Mucosa of descending colon (tissue), 3 donors: ENCODE results near the gene NR2F2. TPM values are rescaled to one million over a fixed set of nuclear protein-coding genes. Genes with fewer than 3 reads are reported as not detected.

Source experiments
- ATAC-seq: fragments of 200-7000 bp; cut with Tn5 transposase; one replicate; pipeline ENCODE4 v1.9.1; 2020; ENCODE audit warnings: mild to moderate bottlenecking, moderate library complexity
- DNase-seq, 3 donors: peaks; one replicate each; pipeline ENCODE4 v3.0.0-alpha.2; 2020
- H3K36me3 ChIP-seq: fragments of 200-600 bp; one replicate; pipeline ENCODE4 v1.8.0; 2021; ENCODE audit warnings: low read depth, mild to moderate bottlenecking
- H3K4me1 ChIP-seq: fragments of 200-600 bp; one replicate; pipeline ENCODE4 v1.8.0; 2021; ENCODE audit warnings: low read depth, mild to moderate bottlenecking
- H3K4me3 ChIP-seq: fragments of 200-600 bp; one replicate; pipeline ENCODE4 v1.8.0; 2021; ENCODE audit warnings: mild to moderate bottlenecking
- H3K9me3 ChIP-seq: fragments of 200-600 bp; one replicate; pipeline ENCODE4 v1.8.0; 2021; ENCODE audit warnings: mild to moderate bottlenecking
- intact Hi-C, 2 donors: fragments of 100-400 bp; cut with DNase I in 1 of 2; cut with micrococcal nuclease in 1 of 2; formaldehyde crosslinking; loops; one replicate each; pipeline versions ENCODE4 v1.11.0 to v1.11.1; 2022; cut with DNase I, micrococcal nuclease
- total RNA-seq, 3 donors: library from RNA; stranded (reverse); fragmentation: NEBNext Ultra II Directional in 2 of 3; extraction: Animal tissue kit (Norgen Biotek cat#: 25700) in 2 of 3; gene quantifications; one replicate each; pipeline versions ENCODE4 v1.2.1 to v1.2.4, GENCODE V29; 2021 to 2023
- TF ChIP-seq, protein P1 (sequence below): fragments of 200-600 bp; IDR thresholded peaks from one replicate; pipeline ENCODE4 v1.8.0; 2022; ENCODE audit warnings: antibody characterized with exemption, mild to moderate bottlenecking
- donor health status: DM: no; HTN: no; CAD: no; lungs with moderate emphysema.
- donor health status: DM: no; HTN: no; CAD: no.
- donor health status: DM: no; HTN: yes; CAD: no.

NR2F2 gene
- total RNA-seq, 3 donors from 2014 or later: 31.9 to 79.3 (median 36.8) TPM

DNA sequence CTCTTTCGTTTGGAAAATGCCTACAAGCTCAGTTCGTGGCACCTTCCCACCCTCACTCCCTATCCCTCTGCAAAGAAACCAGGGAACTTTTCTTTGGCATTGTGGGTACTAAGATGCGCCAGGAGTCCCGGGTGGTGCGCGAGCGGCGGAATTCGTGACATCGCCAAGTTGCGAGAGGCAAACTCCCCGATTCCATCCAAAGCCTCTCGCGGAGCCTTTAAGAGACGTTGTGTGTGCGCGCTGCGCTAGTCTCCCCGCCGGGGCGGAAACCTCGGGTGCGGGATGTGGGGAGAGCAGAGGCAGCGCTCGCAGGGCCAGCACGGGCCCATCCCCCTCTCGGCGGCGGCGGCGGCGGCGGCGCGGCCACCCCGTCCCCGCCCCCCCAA, 443 bp upstream of the NR2F2 start:
- H3K9me3 ChIP-seq: no peaks in the 10 kb centered on the region
- H3K4me1 ChIP-seq: peaks cover 13% of the 10 kb centered on the region
- intact Hi-C loops: no loop called here
- ATAC-seq (peak; percentile 21), DNase-seq (peak in 2 of 3 donors; percentile 70 to 80)
- peak overlapping the region; percentile 14 for H3K4me3 ChIP-seq
- TF ChIP-seq, protein P1, sequence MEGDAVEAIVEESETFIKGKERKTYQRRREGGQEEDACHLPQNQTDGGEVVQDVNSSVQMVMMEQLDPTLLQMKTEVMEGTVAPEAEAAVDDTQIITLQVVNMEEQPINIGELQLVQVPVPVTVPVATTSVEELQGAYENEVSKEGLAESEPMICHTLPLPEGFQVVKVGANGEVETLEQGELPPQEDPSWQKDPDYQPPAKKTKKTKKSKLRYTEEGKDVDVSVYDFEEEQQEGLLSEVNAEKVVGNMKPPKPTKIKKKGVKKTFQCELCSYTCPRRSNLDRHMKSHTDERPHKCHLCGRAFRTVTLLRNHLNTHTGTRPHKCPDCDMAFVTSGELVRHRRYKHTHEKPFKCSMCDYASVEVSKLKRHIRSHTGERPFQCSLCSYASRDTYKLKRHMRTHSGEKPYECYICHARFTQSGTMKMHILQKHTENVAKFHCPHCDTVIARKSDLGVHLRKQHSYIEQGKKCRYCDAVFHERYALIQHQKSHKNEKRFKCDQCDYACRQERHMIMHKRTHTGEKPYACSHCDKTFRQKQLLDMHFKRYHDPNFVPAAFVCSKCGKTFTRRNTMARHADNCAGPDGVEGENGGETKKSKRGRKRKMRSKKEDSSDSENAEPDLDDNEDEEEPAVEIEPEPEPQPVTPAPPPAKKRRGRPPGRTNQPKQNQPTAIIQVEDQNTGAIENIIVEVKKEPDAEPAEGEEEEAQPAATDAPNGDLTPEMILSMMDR: no peak
- no peaks in the 10 kb centered on the region for H3K36me3 ChIP-seq

- TF ChIP-seq, protein P1: no peak
- ATAC-seq: peak; percentile 21
- H3K9me3 ChIP-seq: no peaks in the 10 kb centered on the region
- H3K36me3 ChIP-seq: no peaks in the 10 kb centered on the region
- peak in 1 of 3 donors; percentile 61 for DNase-seq
- intact Hi-C loops: no loop called here
- peak overlapping the region; percentile 63 for H3K4me3 ChIP-seq
- peaks cover 6% of the 10 kb centered on the region for H3K4me1 ChIP-seq
Measured at GRCh38 chr15:96331144-96331944, 844 bp downstream of the NR2F2 start.

GRCh38 chr15:96331945-96332636, 1.6 kb downstream of the NR2F2 start:
- Histone ChIP-seq H3K9me3 (no peaks in the 10 kb centered on the region), H3K36me3 (no peaks in the 10 kb centered on the region), H3K4me3 (peak overlapping the region; percentile 63), H3K4me1 (peaks cover 2% of the 10 kb centered on the region)
- DNase-seq: peak in 2 of 3 donors; percentile 59 to 61
- ATAC-seq: peak; percentile 13
- intact Hi-C loops: no loop called here
- TF ChIP-seq, protein P1: no peak

- Histone ChIP-seq H3K36me3 (no peaks in the 10 kb centered on the region), H3K4me1 (peaks cover under 1% of the 10 kb centered on the region), H3K9me3 (no peaks in the 10 kb centered on the region), H3K4me3 (peak overlapping the region; percentile 63)
- DNase-seq (no peak), ATAC-seq (no peak)
- intact Hi-C loops: no loop called here
- TF ChIP-seq, protein P1: no peak
Measured at GRCh38 chr15:96332637-96333121, 2.2 kb downstream of the NR2F2 start.

DNA sequence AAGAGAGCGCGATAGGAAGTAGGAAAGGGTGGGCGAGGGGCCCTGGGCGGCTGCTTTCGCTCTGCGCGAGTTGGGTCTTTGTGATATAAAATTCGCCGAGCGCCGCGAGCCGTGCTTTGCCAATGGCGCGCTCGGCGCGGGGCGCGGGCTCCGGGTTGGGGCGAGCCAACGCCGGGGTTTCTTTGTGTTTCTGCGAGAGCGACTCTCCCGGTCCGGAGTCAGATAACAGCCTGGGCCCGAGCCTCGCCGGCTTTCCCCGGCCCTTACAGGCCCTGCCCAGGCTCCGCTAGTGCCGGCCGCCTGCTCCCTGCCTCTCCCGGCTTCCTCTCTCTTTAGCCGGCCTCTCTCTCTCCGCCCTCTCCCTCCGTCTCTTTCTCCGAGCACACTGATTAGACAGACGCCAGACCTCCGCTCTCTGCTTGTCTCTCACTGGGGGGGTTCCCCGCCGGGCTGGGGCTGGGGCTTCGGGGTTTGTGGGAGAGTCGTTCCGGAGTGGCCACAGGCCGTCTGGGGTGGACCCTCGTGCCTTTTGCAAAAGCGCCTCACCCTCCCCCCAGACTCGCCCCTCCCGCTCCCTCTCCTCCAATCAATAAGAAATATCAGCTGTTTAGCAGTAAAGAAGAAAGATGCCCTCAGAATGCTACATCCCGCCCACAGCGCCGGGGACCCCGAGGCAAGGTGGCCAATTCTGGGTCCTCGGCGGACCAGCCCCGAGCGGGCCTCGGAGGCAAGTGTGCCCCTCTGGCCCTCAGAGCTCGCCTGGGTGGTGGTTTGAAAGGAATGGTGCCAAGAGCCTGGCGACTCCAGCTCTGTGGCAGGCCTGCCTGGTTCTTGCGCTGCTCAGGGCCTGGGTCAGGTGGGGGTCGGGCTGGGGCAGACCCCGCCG, 2.9 kb downstream of the NR2F2 start:
- no peaks in the 10 kb centered on the region for H3K36me3 ChIP-seq
- ATAC-seq (peak; percentile 1), DNase-seq (peak in 1 of 3 donors; percentile 59)
- H3K9me3 ChIP-seq: no peaks in the 10 kb centered on the region
- TF ChIP-seq, protein P1: no peak
- H3K4me1 ChIP-seq: peaks cover 6% of the 10 kb centered on the region
- intact Hi-C loops: no loop called here
- peak overlapping the region; percentile 63 for H3K4me3 ChIP-seq
